Kidney (tissue), 14 donors: Measurements from ENCODE around the gene COX18. TPM values are rescaled to one million over a fixed set of nuclear protein-coding genes. Genes with fewer than 3 reads are reported as not detected.
A peak's percentile ranks its signal among the peaks of the same experiment; 100 is the strongest.

Experiments used
- DNase-seq, 5 donors: peaks; one replicate each; pipeline ENCODE4 v3.0.0-alpha.2; 2013 to 2020
- FAIRE-seq: peaks from 2 replicates; lab custom pipeline; 2012; peaks lifted over from hg19 to GRCh38; lab: Jason Lieb, UNC
- H3K27ac ChIP-seq, 2 donors: one replicate each; pipeline ENCODE4 v1.7.0; 2013; ENCODE audit warnings: low read depth in 2 of 2, low read length in 2 of 2, inconsistent platforms in 1 of 2
- H3K27me3 ChIP-seq: one replicate; pipeline ENCODE4 v1.7.1; 2013; ENCODE audit warnings: low read length, inconsistent platforms; ENCODE audit not compliant: control insufficient read depth, insufficient read depth
- H3K36me3 ChIP-seq, 3 donors: one replicate each; pipeline versions ENCODE4 v1.7.0 to v1.7.1; 2013; ENCODE audit warnings: low read length in 3 of 3, control low read depth in 1 of 3, inconsistent platforms in 1 of 3; ENCODE audit not compliant: insufficient read depth in 3 of 3, control insufficient read depth in 2 of 3
- H3K4me1 ChIP-seq, 3 donors: one replicate each; pipeline versions ENCODE4 v1.7.0 to v1.7.1; 2013; ENCODE audit warnings: low read length in 3 of 3, inconsistent platforms in 1 of 3, low read depth in 1 of 3; ENCODE audit not compliant: control insufficient read depth in 2 of 3, insufficient read depth in 2 of 3
- H3K4me3 ChIP-seq, 3 donors: one replicate each; pipeline versions ENCODE4 v1.7.0 to v1.8.1; 2013; ENCODE audit warnings: low read length in 3 of 3, control low read depth in 1 of 3, inconsistent platforms in 1 of 3
- H3K9ac ChIP-seq, 3 donors: one replicate each; pipeline versions ENCODE4 v1.7.0 to v1.7.1; 2013; ENCODE audit warnings: low read length in 3 of 3, control low read depth in 1 of 3, inconsistent platforms in 1 of 3
- H3K9me3 ChIP-seq, 3 donors: one replicate each; pipeline versions ENCODE4 v1.7.0 to v1.7.1; 2013; ENCODE audit warnings: low read length in 3 of 3, control low read depth in 1 of 3, inconsistent platforms in 1 of 3; ENCODE audit not compliant: control insufficient read depth in 2 of 3, insufficient read depth in 1 of 3
- CTCF ChIP-seq: IDR thresholded peaks from 3 replicates; pipeline ENCODE4 v1.5.1; 2012; ENCODE audit warnings: mild to moderate bottlenecking, moderate library complexity, borderline replicate concordance; ENCODE audit not compliant: insufficient read depth; ENCODE audit errors: extremely low read depth
- intact Hi-C: fragments of 100-400 bp; cut with DNase I; formaldehyde crosslinking; loops from one replicate; pipeline ENCODE4 v1.11.1; 2022
- polyA plus RNA-seq: library from polyadenylated mRNA; stranded (reverse); fragments of 350-450 nt; fragmentation: Illumina TruSeq; extraction: RNeasy Lipid Tissue Mini Kit (QIAGEN cat#74804); gene quantifications from one replicate; pipeline ENCODE4 v1.2.3, GENCODE V29; 2014; ENCODE audit warnings: low read depth, low replicate concordance; ENCODE audit not compliant: insufficient read depth
- total RNA-seq: library from RNA; stranded (reverse); fragmentation: NEBNext Ultra II Directional; extraction: Animal tissue kit (Norgen Biotek cat#: 25700); gene quantifications from one replicate; pipeline ENCODE4 v1.2.1, GENCODE V29; 2021
- donor health status: control.
- donor health status: control.
- donor health status: control.
- donor health status: control.
- donor health status: control.
- donor health status: DM: yes; HTN: yes; CAD: no.
- donor health status: Normal renal cell carcinoma (clear cell type).

Gene COX18
- total and polyA plus RNA-seq, 2 donors from 2014 or later, result 12.5 to 15.8 TPM

GRCh38 chr4:73103799-73104503 lies 34.4 kb upstream of the COX18 start:
- H3K27me3 ChIP-seq, result no peaks in the 10 kb centered on the region
- intact Hi-C loops, result no loop called here
- FAIRE-seq, result no peak
- peaks cover 5 to 11% (median 7%) of the 10 kb centered on the region in 3 donors for H3K36me3 ChIP-seq
- peak overlapping the region in 2 of 3 donors; percentile 9 to 31 for H3K4me3 ChIP-seq
- no peak for TF ChIP-seq CTCF
- H3K27ac ChIP-seq, result no peak overlapping the region
- no peaks in the 10 kb centered on the region for H3K4me1 ChIP-seq
- no peak for DNase-seq
- no peak overlapping the region for H3K9ac ChIP-seq
- no peaks in the 10 kb centered on the region for H3K9me3 ChIP-seq

- DNase-seq (no peak), FAIRE-seq (no peak)
- intact Hi-C loops, result no loop called here
- H3K9ac ChIP-seq, result no peak overlapping the region
- no peaks in the 10 kb centered on the region for H3K4me1 ChIP-seq
- peaks cover 12 to 21% (median 18%) of the 10 kb centered on the region in 3 donors for H3K36me3 ChIP-seq
- no peaks in the 10 kb centered on the region for H3K9me3 ChIP-seq
- no peak for TF ChIP-seq CTCF
- H3K4me3 ChIP-seq, result no peak overlapping the region
- H3K27ac ChIP-seq, result no peak overlapping the region
- no peaks in the 10 kb centered on the region for H3K27me3 ChIP-seq
Observed at GRCh38 chr4:73099143-73099542, 29.6 kb upstream of the COX18 start.

- TF ChIP-seq CTCF, result no peak
- FAIRE-seq (no peak), DNase-seq (no peak)
- Histone ChIP-seq H3K9ac (no peak overlapping the region), H3K27ac (no peak overlapping the region), H3K4me3 (no peak overlapping the region), H3K9me3 (no peaks in the 10 kb centered on the region), H3K4me1 (no peaks in the 10 kb centered on the region), H3K27me3 (no peaks in the 10 kb centered on the region), H3K36me3 (peaks cover 12 to 21% (median 19%) of the 10 kb centered on the region in 3 donors)
- intact Hi-C loops, result no loop called here
Observed at GRCh38 chr4:73098713-73099112, 29.2 kb upstream of the COX18 start.

GRCh38 chr4:73098016-73098415 lies 28.5 kb upstream of the COX18 start:
- H3K27ac ChIP-seq, result no peak overlapping the region
- no peak for FAIRE-seq
- no peak overlapping the region for H3K4me3 ChIP-seq
- H3K36me3 ChIP-seq, result peaks cover 12 to 21% (median 19%) of the 10 kb centered on the region in 3 donors
- no peak for TF ChIP-seq CTCF
- H3K9ac ChIP-seq, result no peak overlapping the region
- H3K9me3 ChIP-seq, result no peaks in the 10 kb centered on the region
- intact Hi-C loops, result no loop called here
- peak in 2 of 5 donors; percentile 33 to 77 for DNase-seq
- H3K4me1 ChIP-seq, result no peaks in the 10 kb centered on the region
- no peaks in the 10 kb centered on the region for H3K27me3 ChIP-seq
